Measurements from ENCODE around the gene AP1B1.
A peak's percentile ranks its signal among the peaks of the same experiment; 100 is the strongest.

AP1B1 gene

GRCh38 chr22:29397791-29398190 is 9.4 kb upstream of the AP1B1 start:
- peaks cover 3% of the 10 kb centered on the region for H3K27me3 Mint-ChIP-seq
- no peak overlapping the region for H3K4me3 Mint-ChIP-seq
- H3K4me1 Mint-ChIP-seq (ENCODE audit: low read depth), result peaks cover 6% of the 10 kb centered on the region
- no peak overlapping the region for H3K27ac Mint-ChIP-seq
- DNase-seq, result no peak
- no peaks in the 10 kb centered on the region for H3K36me3 Mint-ChIP-seq (ENCODE audit: low read depth)
- H3K9me3 Mint-ChIP-seq, result no peaks in the 10 kb centered on the region

- no peaks in the 10 kb centered on the region for H3K9me3 Mint-ChIP-seq
- no peaks in the 10 kb centered on the region for H3K36me3 Mint-ChIP-seq (ENCODE audit: low read depth)
- H3K4me1 Mint-ChIP-seq (ENCODE audit: low read depth), result peaks cover 6% of the 10 kb centered on the region
- H3K27ac Mint-ChIP-seq, result no peak overlapping the region
- DNase-seq, result no peak
- H3K4me3 Mint-ChIP-seq, result no peak overlapping the region
- H3K27me3 Mint-ChIP-seq, result no peaks in the 10 kb centered on the region
These were observed 7.8 kb upstream of the AP1B1 start for GRCh38 chr22:29396126-29396525.

DNA sequence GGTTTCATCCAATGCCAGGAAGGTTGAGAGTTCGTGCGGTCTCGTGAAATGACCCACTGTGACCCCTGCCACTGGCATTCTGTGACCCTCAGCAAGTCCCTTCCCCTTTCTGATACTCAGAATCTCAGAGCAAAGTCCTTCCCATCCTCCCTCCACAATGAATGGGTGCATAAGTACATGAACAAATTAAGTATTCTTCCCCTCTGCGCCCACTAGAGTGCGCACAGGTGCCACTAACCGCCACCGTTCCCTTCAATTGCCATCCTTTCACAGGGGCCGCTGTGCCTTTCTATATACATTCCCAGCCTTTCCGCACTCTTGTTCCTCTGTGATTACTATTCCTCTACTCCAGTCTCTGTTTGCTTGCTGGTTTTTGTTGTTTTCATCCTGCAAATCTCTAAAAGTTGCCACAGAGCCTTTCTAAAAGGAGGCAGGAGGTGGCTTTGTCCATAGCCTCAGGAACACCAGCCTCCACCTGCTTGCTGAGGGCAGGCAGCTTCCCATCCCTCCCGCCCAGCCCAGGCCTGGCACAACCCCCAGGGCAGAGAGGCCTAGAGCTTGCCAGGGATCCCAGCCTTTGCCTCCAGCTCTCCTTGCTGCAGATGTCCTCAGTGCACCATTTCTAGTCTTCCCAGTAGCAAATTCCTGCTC is 6.7 kb upstream of the AP1B1 start:
- peaks cover 6% of the 10 kb centered on the region for H3K4me1 Mint-ChIP-seq (ENCODE audit: low read depth)
- no peak overlapping the region for H3K27ac Mint-ChIP-seq
- no peaks in the 10 kb centered on the region for H3K27me3 Mint-ChIP-seq
- H3K4me3 Mint-ChIP-seq, result no peak overlapping the region
- no peaks in the 10 kb centered on the region for H3K9me3 Mint-ChIP-seq
- DNase-seq, result peak; percentile 73
- H3K36me3 Mint-ChIP-seq (ENCODE audit: low read depth), result no peaks in the 10 kb centered on the region

- Mint-ChIP-seq H3K27ac (no peak overlapping the region), H3K27me3 (no peaks in the 10 kb centered on the region), H3K4me1 (ENCODE audit: low read depth) (peaks cover 15% of the 10 kb centered on the region), H3K9me3 (no peaks in the 10 kb centered on the region), H3K4me3 (no peak overlapping the region), H3K36me3 (ENCODE audit: low read depth) (peaks cover 3% of the 10 kb centered on the region)
- no peak for DNase-seq
These were observed 4.7 kb upstream of the AP1B1 start for GRCh38 chr22:29393019-29393608.

- no peak for DNase-seq
- H3K4me3 Mint-ChIP-seq, result no peak overlapping the region
- peaks cover 27% of the 10 kb centered on the region for H3K4me1 Mint-ChIP-seq (ENCODE audit: low read depth)
- H3K9me3 Mint-ChIP-seq, result no peaks in the 10 kb centered on the region
- no peaks in the 10 kb centered on the region for H3K27me3 Mint-ChIP-seq
- peaks cover 12% of the 10 kb centered on the region for H3K36me3 Mint-ChIP-seq (ENCODE audit: low read depth)
- no peak overlapping the region for H3K27ac Mint-ChIP-seq
These were observed 3.2 kb upstream of the AP1B1 start for GRCh38 chr22:29391546-29391945.

GRCh38 chr22:29390270-29390669 is 1.9 kb upstream of the AP1B1 start:
- Mint-ChIP-seq H3K36me3 (ENCODE audit: low read depth) (peaks cover 24% of the 10 kb centered on the region), H3K27me3 (no peaks in the 10 kb centered on the region), H3K4me1 (ENCODE audit: low read depth) (peaks cover 39% of the 10 kb centered on the region), H3K9me3 (no peaks in the 10 kb centered on the region), H3K4me3 (no peak overlapping the region), H3K27ac (no peak overlapping the region)
- no peak for DNase-seq

DNA sequence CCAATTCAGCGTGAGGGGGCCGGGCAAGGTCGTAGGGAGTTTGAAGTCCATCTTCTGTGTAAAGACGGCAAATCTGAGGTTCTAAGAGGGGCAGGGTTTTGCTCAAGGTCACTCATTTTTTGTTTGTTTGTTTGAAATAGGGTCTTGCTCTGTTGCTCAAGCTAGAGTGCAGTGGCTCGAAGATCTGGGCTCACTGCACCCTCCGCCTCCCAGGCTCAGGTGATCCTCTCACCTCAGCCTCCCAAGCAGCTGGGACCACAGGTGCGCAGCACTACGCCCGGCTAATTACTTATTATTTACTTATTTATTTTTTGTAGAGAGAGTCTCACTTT is 355 bp upstream of the AP1B1 start:
- Mint-ChIP-seq H3K27me3 (no peaks in the 10 kb centered on the region), H3K4me1 (ENCODE audit: low read depth) (peaks cover 43% of the 10 kb centered on the region), H3K27ac (peak overlapping the region; percentile 95), H3K36me3 (ENCODE audit: low read depth) (peaks cover 38% of the 10 kb centered on the region), H3K9me3 (no peaks in the 10 kb centered on the region), H3K4me3 (peak overlapping the region; percentile 95)
- DNase-seq, result no peak

- Mint-ChIP-seq H3K4me3 (peak overlapping the region; percentile 95), H3K27me3 (no peaks in the 10 kb centered on the region), H3K4me1 (ENCODE audit: low read depth) (peaks cover 57% of the 10 kb centered on the region), H3K36me3 (ENCODE audit: low read depth) (peaks cover 56% of the 10 kb centered on the region), H3K27ac (peak overlapping the region; percentile 95), H3K9me3 (no peaks in the 10 kb centered on the region)
- no peak for DNase-seq
These were observed 1.7 kb downstream of the AP1B1 start for GRCh38 chr22:29386708-29387107.

DNA sequence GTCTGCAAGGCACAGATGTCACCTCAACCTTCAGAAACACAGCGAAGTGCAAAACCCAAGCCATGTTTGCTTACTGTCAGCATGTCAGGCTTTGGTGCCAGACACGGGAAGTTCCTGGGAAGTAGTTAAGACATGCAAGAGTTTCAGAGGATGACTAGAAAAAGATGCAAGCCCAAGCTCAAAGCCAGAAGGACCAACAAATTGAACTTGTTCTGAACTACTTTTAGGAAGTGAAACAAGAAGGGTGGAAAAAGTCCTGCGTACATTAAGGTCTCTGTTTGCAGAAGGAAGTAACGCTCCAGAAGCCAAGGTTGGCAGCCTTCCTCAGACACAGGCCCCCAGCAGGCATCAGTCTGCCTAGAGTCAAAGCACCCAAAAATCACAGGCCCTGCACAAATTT is 2.6 kb downstream of the AP1B1 start:
- DNase-seq, result no peak
- Mint-ChIP-seq H3K27ac (peak overlapping the region; percentile 95), H3K9me3 (no peaks in the 10 kb centered on the region), H3K36me3 (ENCODE audit: low read depth) (peaks cover 66% of the 10 kb centered on the region), H3K4me3 (no peak overlapping the region), H3K4me1 (ENCODE audit: low read depth) (peaks cover 63% of the 10 kb centered on the region), H3K27me3 (no peaks in the 10 kb centered on the region)

- Mint-ChIP-seq H3K4me1 (ENCODE audit: low read depth) (peaks cover 69% of the 10 kb centered on the region), H3K36me3 (ENCODE audit: low read depth) (peaks cover 71% of the 10 kb centered on the region), H3K27ac (peak overlapping the region; percentile 95), H3K9me3 (no peaks in the 10 kb centered on the region), H3K4me3 (no peak overlapping the region), H3K27me3 (no peaks in the 10 kb centered on the region)
- no peak for DNase-seq
These were observed 3.1 kb downstream of the AP1B1 start for GRCh38 chr22:29385151-29385704.

- DNase-seq, result no peak
- Mint-ChIP-seq H3K27ac (peak overlapping the region; percentile 24), H3K4me1 (ENCODE audit: low read depth) (peaks cover 69% of the 10 kb centered on the region)
These were observed 4.6 kb downstream of the AP1B1 start for GRCh38 chr22:29383740-29384139.

DNA sequence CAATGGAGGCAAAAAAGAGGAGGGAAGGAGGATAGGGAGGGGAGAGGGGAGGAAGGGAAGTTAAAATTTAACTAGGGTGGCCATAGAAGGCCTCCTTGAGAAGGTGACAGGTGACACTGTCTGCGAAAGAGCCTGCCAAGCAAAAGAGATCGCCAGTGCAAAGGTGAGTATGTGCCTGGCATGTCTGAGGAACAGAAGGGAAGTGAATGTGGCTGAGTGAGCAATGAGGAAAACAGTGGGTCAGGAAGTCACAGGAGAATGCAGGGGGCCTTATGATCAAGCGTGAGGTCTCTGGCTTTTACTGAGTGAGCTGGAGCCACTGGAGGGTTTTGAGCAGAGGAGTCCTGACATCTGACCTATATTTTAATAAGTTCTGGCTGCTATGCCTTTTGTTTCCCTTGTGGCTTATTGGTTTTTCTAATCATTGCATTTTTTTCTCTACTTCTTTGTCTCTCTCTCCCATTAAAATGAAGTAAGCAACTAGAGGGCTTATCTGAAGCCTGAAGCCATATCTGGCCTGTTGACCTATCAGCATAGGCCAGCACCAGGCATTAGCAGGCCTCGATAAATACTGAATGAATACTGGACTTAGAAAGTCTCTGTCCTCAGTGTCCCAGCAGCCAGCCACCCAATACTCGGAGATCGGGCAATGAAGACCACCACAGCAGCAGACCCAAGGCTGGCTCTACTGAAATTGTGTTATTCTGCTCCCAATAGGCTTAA is 5.6 kb downstream of the AP1B1 start:
- Mint-ChIP-seq H3K36me3 (ENCODE audit: low read depth) (peaks cover 81% of the 10 kb centered on the region), H3K4me3 (no peak overlapping the region), H3K4me1 (ENCODE audit: low read depth) (peaks cover 65% of the 10 kb centered on the region), H3K9me3 (no peaks in the 10 kb centered on the region), H3K27ac (peak overlapping the region; percentile 62), H3K27me3 (no peaks in the 10 kb centered on the region)
- no peak for DNase-seq

More at GRCh38 chr22:29383740-29384139, 4.6 kb downstream of the AP1B1 start:
- H3K27me3 Mint-ChIP-seq, result no peaks in the 10 kb centered on the region
- no peak overlapping the region for H3K4me3 Mint-ChIP-seq
- no peaks in the 10 kb centered on the region for H3K9me3 Mint-ChIP-seq
- peaks cover 80% of the 10 kb centered on the region for H3K36me3 Mint-ChIP-seq (ENCODE audit: low read depth)

- peak overlapping the region; percentile 4 for H3K27ac Mint-ChIP-seq
These were observed 7.5 kb downstream of the AP1B1 start for GRCh38 chr22:29380856-29381255.

GRCh38 chr22:29380032-29380781 is 8.2 kb downstream of the AP1B1 start:
- DNase-seq, result no peak
- Mint-ChIP-seq H3K4me3 (no peak overlapping the region), H3K36me3 (ENCODE audit: low read depth) (peaks cover 88% of the 10 kb centered on the region), H3K27ac (peak overlapping the region; percentile 15), H3K9me3 (no peaks in the 10 kb centered on the region), H3K27me3 (no peaks in the 10 kb centered on the region), H3K4me1 (ENCODE audit: low read depth) (peaks cover 59% of the 10 kb centered on the region)

More at GRCh38 chr22:29380856-29381255, 7.5 kb downstream of the AP1B1 start:
- H3K9me3 Mint-ChIP-seq, result no peaks in the 10 kb centered on the region
- peaks cover 88% of the 10 kb centered on the region for H3K36me3 Mint-ChIP-seq (ENCODE audit: low read depth)
- no peaks in the 10 kb centered on the region for H3K27me3 Mint-ChIP-seq
- peaks cover 59% of the 10 kb centered on the region for H3K4me1 Mint-ChIP-seq (ENCODE audit: low read depth)
- no peak for DNase-seq
- H3K4me3 Mint-ChIP-seq, result no peak overlapping the region
